Kidney epithelial cell (primary cell): ENCODE measurements around the gene POMP. TPM values are rescaled to one million over a fixed set of nuclear protein-coding genes. Genes with fewer than 3 reads are reported as not detected.
"Not testable (repeated sequence)": the region's sequence is repeated elsewhere in the genome, so short reads cannot be mapped to it uniquely, and the experiment has no call there.

Experiments
- DNase-seq: peaks from one replicate; pipeline ENCODE4 v3.0.0-alpha.2; 2010; ENCODE audit warnings: low read depth
- H3K27me3 ChIP-seq: 2 replicates; pipeline ENCODE4 v1.6.0; 2011; ENCODE audit warnings: low read length; ENCODE audit not compliant: control insufficient read depth, insufficient read depth
- H3K36me3 ChIP-seq: 2 replicates; pipeline ENCODE4 v1.5.1; 2011; ENCODE audit warnings: low read length; ENCODE audit not compliant: control insufficient read depth, insufficient read depth
- H3K4me3 ChIP-seq: 2 replicates; pipeline ENCODE4 v1.5.1; 2011; ENCODE audit warnings: low read depth, mild to moderate bottlenecking, control low read depth, low read length
- total RNA-seq: library from RNA; depleted of rRNA; stranded (reverse); fragments of >200 nt; gene quantifications from 2 replicates; pipeline ENCODE4 v1.2.3, GENCODE V29; 2015
- TF ChIP-seq, protein P1 (sequence below): IDR thresholded peaks from 2 replicates; pipeline ENCODE4 v1.5.1; 2011; ENCODE audit warnings: mild to moderate bottlenecking, moderate library complexity, low read length, control low read depth, inconsistent platforms; ENCODE audit not compliant: insufficient read depth, poor library complexity, severe bottlenecking

Gene POMP
- total RNA-seq, 1 donor from 2014 or later, result 103 TPM

DNA sequence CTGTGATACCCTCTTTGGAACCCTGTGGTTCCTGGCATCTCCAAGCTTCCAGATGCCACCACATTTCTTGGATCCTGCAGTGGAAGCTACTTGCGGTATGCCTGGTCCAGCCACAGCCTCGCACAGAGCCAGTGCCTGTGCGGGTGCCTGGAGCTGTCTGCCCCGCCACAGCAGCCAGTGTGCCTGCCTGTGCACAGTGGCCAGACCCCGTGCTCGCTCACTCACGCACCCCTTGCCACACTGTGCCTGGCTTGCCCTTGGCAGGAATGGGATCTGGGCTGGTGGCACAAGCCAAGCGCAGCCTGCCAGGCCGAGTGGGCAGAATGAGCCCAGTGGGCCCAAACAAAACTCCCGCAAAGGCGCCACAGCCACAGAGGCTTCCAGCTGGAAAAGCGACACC lies 26.2 kb downstream of the POMP start:
- TF ChIP-seq, protein P1, sequence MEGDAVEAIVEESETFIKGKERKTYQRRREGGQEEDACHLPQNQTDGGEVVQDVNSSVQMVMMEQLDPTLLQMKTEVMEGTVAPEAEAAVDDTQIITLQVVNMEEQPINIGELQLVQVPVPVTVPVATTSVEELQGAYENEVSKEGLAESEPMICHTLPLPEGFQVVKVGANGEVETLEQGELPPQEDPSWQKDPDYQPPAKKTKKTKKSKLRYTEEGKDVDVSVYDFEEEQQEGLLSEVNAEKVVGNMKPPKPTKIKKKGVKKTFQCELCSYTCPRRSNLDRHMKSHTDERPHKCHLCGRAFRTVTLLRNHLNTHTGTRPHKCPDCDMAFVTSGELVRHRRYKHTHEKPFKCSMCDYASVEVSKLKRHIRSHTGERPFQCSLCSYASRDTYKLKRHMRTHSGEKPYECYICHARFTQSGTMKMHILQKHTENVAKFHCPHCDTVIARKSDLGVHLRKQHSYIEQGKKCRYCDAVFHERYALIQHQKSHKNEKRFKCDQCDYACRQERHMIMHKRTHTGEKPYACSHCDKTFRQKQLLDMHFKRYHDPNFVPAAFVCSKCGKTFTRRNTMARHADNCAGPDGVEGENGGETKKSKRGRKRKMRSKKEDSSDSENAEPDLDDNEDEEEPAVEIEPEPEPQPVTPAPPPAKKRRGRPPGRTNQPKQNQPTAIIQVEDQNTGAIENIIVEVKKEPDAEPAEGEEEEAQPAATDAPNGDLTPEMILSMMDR, result no peak
- H3K36me3 ChIP-seq, result no peaks in the 10 kb centered on the region
- H3K27me3 ChIP-seq, result no peaks in the 10 kb centered on the region
- no peak for DNase-seq
- no peak overlapping the region for H3K4me3 ChIP-seq

DNA sequence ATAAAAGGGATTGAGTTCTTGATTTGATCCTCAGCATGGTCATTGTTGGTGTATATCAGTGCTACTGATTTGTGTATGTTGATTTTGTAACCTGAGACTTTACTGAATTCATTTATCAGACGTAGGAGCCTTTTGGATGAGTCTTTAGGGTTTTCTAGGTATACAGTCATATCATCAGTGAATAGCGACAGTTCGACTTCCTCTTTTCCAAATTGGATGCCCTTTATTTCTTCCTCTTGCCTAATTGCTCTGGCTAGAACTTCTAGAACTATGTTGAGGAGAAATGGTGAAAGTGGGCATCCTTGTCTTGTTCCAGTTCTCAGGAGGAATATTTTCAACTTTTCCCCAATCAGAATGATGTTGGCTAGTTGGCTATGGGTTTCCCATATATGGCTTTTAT lies 27.0 kb downstream of the POMP start:
- no peak for DNase-seq
- TF ChIP-seq, protein P1, result no peak
- no peak overlapping the region for H3K4me3 ChIP-seq
- H3K36me3 ChIP-seq, result no peaks in the 10 kb centered on the region
- no peaks in the 10 kb centered on the region for H3K27me3 ChIP-seq

- H3K36me3 ChIP-seq, H3K27me3 ChIP-seq, DNase-seq: not testable (repeated sequence)
- peak overlapping the region; percentile 7 for H3K4me3 ChIP-seq
These were observed 34.9 kb downstream of the POMP start for GRCh38 chr13:28693605-28694491.

- H3K27me3 ChIP-seq, result no peaks in the 10 kb centered on the region
- no peak for DNase-seq
- H3K4me3 ChIP-seq, result no peak overlapping the region
- no peaks in the 10 kb centered on the region for H3K36me3 ChIP-seq
- TF ChIP-seq, protein P1, result no peak
These were observed 38.5 kb downstream of the POMP start for GRCh38 chr13:28697441-28697840.

DNA sequence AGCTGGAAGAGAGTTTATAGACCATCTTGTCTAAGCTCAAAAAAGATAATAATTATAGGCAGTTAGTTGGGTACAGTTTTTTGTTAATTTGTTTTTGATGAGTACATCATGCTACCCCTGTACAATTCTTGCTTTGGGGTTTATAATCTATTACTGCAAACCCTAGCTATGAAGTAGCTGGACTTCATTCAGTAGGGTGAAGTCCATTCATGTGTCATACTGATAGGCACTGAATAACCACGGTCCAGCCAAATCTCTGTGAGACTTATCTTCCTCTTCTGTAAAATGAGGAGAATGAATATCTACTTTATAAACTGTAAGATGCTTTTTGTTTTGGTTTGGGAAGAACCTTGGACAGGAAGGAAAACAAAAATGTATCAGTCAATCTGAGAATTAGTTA lies 40.3 kb downstream of the POMP start:
- Histone ChIP-seq H3K4me3 (no peak overlapping the region), H3K36me3 (no peaks in the 10 kb centered on the region), H3K27me3 (no peaks in the 10 kb centered on the region)
- TF ChIP-seq, protein P1, result no peak
- DNase-seq, result no peak

DNA sequence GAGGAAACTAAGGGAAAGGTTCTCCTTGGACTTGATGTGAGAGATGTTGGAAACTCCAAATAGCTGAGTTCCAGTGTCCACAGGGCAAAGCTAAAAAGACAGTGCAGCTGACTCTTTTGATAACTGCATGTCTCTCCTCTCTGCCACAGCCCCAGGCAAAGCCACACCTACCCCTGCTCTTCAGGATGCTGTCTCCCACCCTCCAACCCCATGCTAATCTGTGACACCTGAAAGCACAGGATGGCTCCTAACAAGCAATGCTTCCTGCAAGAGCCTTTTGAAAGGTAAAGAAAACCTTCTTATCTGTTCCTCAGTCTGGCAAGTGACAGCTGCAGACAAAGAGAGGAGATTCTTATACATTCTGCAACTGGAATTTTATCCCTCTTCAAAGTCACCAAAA lies 45.4 kb downstream of the POMP start:
- TF ChIP-seq, protein P1, result no peak
- no peak overlapping the region for H3K4me3 ChIP-seq
- DNase-seq, result no peak
- H3K36me3 ChIP-seq, result no peaks in the 10 kb centered on the region
- no peaks in the 10 kb centered on the region for H3K27me3 ChIP-seq
